Measurements from ENCODE around the gene CD38. TPM values are rescaled to one million over a fixed set of nuclear protein-coding genes. Genes with fewer than 3 reads are reported as not detected.
"Not testable (repeated sequence)": the region's sequence is repeated elsewhere in the genome, so short reads cannot be mapped to it uniquely, and the experiment has no call there.

Gene CD38
- polyA plus RNA-seq (2012; ENCODE audit: insufficient read depth, insufficient read length): 24.4 TPM

- peak within 1 kb of the TSS; percentile 68 for H3K4me3 ChIP-seq (ENCODE audit: low read length)
- DNase-seq (ENCODE audit: low read depth, low spot score): no peak
These were observed at the start of gene CD38 for GRCh38 chr4:15778289-15779241. Gene CD38 (plus strand): TSS chr4:15778328. CDS start chr4:15778415, 87 bp downstream.

DNA sequence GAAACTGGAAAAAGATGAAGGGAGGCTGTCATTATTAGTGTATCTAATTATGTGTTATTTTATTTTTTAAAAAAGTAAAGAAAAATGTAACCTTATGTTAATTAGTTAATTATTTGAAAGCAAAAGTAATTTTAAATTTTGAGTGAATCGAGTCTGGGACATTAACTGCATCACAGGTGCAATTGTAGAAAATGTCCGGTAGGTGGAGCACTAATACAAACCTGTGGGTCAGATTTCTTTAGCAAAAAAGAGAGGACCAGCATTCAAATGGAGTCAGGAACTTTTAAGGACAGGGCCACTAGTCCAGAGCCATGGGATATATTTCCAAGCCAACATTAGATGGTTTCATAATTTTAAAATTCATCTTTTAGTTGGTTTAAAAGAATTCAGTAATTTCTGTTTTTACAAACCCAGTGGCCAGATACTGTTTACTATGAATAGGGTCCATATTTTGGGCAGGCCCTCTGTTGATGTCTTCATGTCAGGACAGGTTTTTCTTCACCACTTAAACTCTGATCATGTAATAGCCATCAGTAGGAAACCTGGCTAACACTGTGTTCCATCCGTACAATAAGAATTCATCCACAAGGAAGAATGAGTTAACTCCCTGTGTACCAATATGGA is 48.1 kb upstream of the CD38 start:
- no peak overlapping the region for H3K4me3 ChIP-seq (ENCODE audit: low read length)
- DNase-seq (ENCODE audit: low read depth, low spot score): peak; percentile 49

GRCh38 chr4:15733061-15733460 is 45.1 kb upstream of the CD38 start:
- not testable (repeated sequence) for H3K4me3 ChIP-seq (ENCODE audit: low read length); DNase-seq (ENCODE audit: low read depth, low spot score)

GRCh38 chr4:15735536-15735935 is 42.6 kb upstream of the CD38 start:
- H3K4me3 ChIP-seq (ENCODE audit: low read length): no peak overlapping the region
- no peak for DNase-seq (ENCODE audit: low read depth, low spot score)

DNA sequence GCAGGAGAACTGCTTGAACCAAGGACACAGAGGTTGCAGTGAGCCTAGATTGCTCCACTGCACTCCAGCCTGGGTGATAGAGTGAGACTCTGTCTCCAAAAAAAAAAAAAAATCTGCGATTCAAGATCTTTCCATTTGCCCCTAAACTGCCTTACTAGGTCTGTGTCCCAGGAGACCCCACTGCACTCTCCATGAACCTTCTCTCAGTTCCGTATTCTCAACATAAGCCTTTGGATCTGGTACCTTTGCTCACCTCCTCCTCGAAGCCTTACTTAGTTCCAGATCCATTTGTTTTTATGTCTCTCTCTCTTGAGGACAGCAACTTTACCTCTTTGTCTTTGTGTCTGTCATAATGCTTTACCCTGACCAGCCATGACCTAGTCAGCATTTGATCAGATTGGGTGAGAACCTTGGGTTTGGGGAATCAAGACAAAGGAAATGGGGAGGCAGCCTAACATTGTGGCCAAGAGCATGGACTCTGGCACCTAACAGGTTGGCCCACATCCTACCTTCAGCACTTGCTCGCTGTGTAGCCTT is 41.5 kb upstream of the CD38 start:
- no peak for DNase-seq (ENCODE audit: low read depth, low spot score)
- H3K4me3 ChIP-seq (ENCODE audit: low read length): no peak overlapping the region

DNA sequence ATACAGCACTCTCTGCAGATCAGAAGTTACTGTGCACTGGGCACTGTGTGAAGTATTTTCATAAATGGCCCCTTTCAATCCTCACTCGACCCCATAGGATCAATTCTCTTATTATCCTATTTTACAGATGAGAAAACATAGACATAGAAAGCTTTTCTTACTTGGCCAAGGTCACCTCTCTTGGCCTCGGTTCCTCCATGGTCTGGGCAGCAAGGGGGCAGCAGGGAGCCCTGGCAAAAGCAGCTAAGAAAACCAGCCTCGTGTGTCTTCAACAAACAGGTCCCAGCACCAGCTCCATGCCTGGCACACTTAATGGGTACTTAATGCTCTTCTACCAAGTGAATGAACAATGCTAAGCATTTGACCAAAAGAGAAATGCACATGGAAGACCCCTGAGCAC is 40.9 kb upstream of the CD38 start:
- DNase-seq (ENCODE audit: low read depth, low spot score): no peak
- H3K4me3 ChIP-seq (ENCODE audit: low read length): no peak overlapping the region

- H3K4me3 ChIP-seq (ENCODE audit: low read length): no peak overlapping the region
- no peak for DNase-seq (ENCODE audit: low read depth, low spot score)
These were observed 39.3 kb upstream of the CD38 start for GRCh38 chr4:15738877-15739276.

- no peak overlapping the region for H3K4me3 ChIP-seq (ENCODE audit: low read length)
- no peak for DNase-seq (ENCODE audit: low read depth, low spot score)
These were observed 37.2 kb upstream of the CD38 start for GRCh38 chr4:15740764-15741404.

GRCh38 chr4:15742083-15742582 is 36.0 kb upstream of the CD38 start:
- DNase-seq (ENCODE audit: low read depth, low spot score): no peak

DNA sequence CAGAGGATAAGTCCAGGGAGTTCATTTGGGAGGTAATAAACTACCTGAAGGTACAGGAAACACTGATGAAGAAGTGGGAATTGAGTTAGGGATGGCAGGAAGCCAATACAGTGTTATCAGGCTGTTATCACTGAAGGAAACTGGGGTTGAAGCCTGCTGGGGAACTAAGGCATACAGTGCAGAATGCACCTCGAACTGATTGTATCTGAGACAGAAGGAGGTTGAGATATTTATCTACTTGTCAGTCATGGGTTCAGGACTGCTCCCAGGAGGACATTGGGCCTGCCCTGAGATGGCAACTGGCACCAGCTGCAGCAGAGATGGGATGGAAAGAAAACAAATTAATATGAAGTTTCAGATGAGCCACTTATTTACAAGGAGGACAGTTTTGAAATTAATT is 35.5 kb upstream of the CD38 start:
- no peak for DNase-seq (ENCODE audit: low read depth, low spot score)
- H3K4me3 ChIP-seq (ENCODE audit: low read length): no peak overlapping the region

More at GRCh38 chr4:15742083-15742582, 36.0 kb upstream of the CD38 start:
- H3K4me3 ChIP-seq (ENCODE audit: low read length): no peak overlapping the region

GRCh38 chr4:15744016-15744545 is 34.0 kb upstream of the CD38 start:
- H3K4me3 ChIP-seq (ENCODE audit: low read length): no peak overlapping the region
- DNase-seq (ENCODE audit: low read depth, low spot score): no peak

- no peak overlapping the region for H3K4me3 ChIP-seq (ENCODE audit: low read length)
- DNase-seq (ENCODE audit: low read depth, low spot score): no peak
These were observed 32.0 kb upstream of the CD38 start for GRCh38 chr4:15746110-15746509.

DNA sequence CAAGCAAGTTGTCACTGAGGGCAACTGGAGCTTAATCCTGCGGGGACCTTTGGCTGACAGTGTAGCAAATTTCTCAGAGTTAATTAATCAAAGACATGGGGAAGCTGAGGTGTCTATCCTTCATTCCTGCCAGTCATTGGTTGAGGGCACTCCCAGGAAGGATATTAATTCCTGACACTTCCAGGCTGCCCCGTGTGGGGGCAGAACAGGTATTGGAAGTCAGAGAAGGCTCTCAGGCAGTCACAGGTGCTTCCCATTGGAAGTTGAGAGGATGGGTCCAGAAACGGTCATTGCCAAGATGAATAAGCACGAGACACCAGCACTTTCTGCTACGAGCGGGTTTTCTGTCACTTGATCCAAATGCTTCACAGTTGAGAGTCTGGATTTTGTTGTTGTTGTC is 29.1 kb upstream of the CD38 start:
- DNase-seq (ENCODE audit: low read depth, low spot score): no peak
- no peak overlapping the region for H3K4me3 ChIP-seq (ENCODE audit: low read length)

DNA sequence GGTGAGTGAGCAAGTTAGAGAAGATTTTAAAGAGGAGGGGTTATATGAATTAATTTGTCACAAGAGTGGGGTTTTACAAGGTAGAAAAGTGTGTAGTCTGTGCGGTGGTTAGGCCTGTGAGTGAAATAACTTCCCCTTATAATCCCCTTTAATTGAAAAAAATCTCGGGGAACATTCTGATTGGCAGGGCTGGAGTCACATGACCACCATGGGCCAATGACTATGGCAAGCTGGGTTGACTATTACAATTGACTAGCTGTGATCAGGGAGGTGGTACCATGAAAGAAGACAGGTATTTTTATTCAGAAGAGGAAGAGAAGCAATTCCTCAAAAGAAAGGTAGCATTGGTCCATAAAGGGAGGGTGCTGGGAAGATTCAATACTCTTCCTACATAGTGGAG is 27.0 kb upstream of the CD38 start:
- no peak overlapping the region for H3K4me3 ChIP-seq (ENCODE audit: low read length)
- no peak for DNase-seq (ENCODE audit: low read depth, low spot score)

GRCh38 chr4:15753081-15753480 is 25.0 kb upstream of the CD38 start:
- H3K4me3 ChIP-seq (ENCODE audit: low read length): no peak overlapping the region
- DNase-seq (ENCODE audit: low read depth, low spot score): no peak

- no peak for DNase-seq (ENCODE audit: low read depth, low spot score)
- peak overlapping the region; percentile 32 for H3K4me3 ChIP-seq (ENCODE audit: low read length)
These were observed 24.3 kb upstream of the CD38 start for GRCh38 chr4:15753786-15754185.

DNA sequence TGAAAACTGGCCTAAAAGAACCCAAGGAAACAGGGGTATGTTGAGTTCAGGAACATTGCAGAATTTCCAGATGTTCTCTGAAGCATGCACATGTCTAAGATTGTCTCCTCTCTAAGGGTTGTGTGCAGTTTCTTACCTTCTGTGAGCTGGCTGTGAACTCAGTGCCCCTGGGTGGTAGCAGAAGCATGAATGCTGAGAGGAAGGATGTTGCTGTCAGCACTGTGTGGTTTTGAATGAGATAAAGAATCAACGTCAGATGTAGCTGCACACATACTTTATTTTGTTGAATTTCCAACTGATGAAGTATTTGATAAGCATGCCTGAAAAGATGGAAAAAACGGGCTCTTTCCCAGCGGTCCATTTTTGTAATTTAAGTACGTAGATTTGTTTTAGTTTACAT is 23.8 kb upstream of the CD38 start:
- DNase-seq (ENCODE audit: low read depth, low spot score): peak; percentile 91
- peak overlapping the region; percentile 32 for H3K4me3 ChIP-seq (ENCODE audit: low read length)

- no peak for DNase-seq (ENCODE audit: low read depth, low spot score)
- H3K4me3 ChIP-seq (ENCODE audit: low read length): peak overlapping the region; percentile 46
These were observed 22.6 kb upstream of the CD38 start for GRCh38 chr4:15755321-15756155.

All from Jurkat, Clone E6-1 (cell line).